Caco-2 (cell line): Measurements from ENCODE around the gene PRELID3B. TPM values are rescaled to one million over a fixed set of nuclear protein-coding genes. Genes with fewer than 3 reads are reported as not detected.
A peak's percentile ranks its signal among the peaks of the same experiment; 100 is the strongest.

Experiments used
- BruUV-seq: library from RNA; stranded (reverse); fragments of 400-500 nt; replicated peaks from 2 replicates; lab custom pipeline; 2021; lab: Mats Ljungman, UMichigan
- CTCF ChIA-PET: fragments of 300-600 bp; sonication (Branson Sonifier 250); formaldehyde crosslinking; loops from one replicate; lab custom pipeline; 2022; ENCODE audit warnings: antibody characterized with exemption; lab: Charles Lee
- POLR2A ChIA-PET: fragments of 300-600 bp; sonication (Branson Sonifier 250); formaldehyde crosslinking; loops from one replicate; lab custom pipeline; 2022; ENCODE audit warnings: antibody characterized with exemption; lab: Charles Lee
- DNase-seq, 2 experiments: peaks; one replicate each; pipeline versions ENCODE4 v3.0.0 to v3.0.0-alpha.2; 2020 to 2022
- H3K27me3 ChIP-seq: replicated peaks from 2 replicates; pipeline ENCODE4 v1.6.0; 2011; ENCODE audit warnings: low read length; ENCODE audit not compliant: control insufficient read depth, insufficient read depth
- H3K36me3 ChIP-seq: 2 replicates; pipeline ENCODE4 v1.5.1; 2011; ENCODE audit warnings: low read length; ENCODE audit not compliant: control insufficient read depth, insufficient read depth
- H3K4me1 ChIP-seq: fragments of 250-450 bp; sonication (Bioruptor Pico); 2 replicates; pipeline ENCODE4 v1.5.1; 2020; ENCODE audit warnings: mild to moderate bottlenecking
- H3K4me3 ChIP-seq: 2 replicates; pipeline ENCODE4 v1.5.1; 2011; ENCODE audit warnings: low read depth, mild to moderate bottlenecking, control low read depth, low read length
- H3K9me3 ChIP-seq: fragments of 250-450 bp; sonication (Bioruptor Pico); 2 replicates; pipeline ENCODE4 v1.5.1; 2020; ENCODE audit warnings: mild to moderate bottlenecking, moderate library complexity
- H3K27ac Mint-ChIP-seq: one replicate; pipeline ENCODE4 v1.8.0; 2022; ENCODE audit warnings: mixed read lengths; ENCODE audit not compliant: unreplicated experiment
- H3K27me3 Mint-ChIP-seq: one replicate; pipeline ENCODE4 v1.8.0; 2022; ENCODE audit warnings: mixed read lengths; ENCODE audit not compliant: insufficient read depth, unreplicated experiment
- H3K36me3 Mint-ChIP-seq: one replicate; pipeline ENCODE4 v1.8.0; 2022; ENCODE audit warnings: mild to moderate bottlenecking, mixed read lengths; ENCODE audit not compliant: insufficient read depth, unreplicated experiment
- H3K4me1 Mint-ChIP-seq: one replicate; pipeline ENCODE4 v1.8.0; 2022; ENCODE audit warnings: low read depth, mixed read lengths; ENCODE audit not compliant: unreplicated experiment
- H3K4me3 Mint-ChIP-seq: one replicate; pipeline ENCODE4 v1.8.0; 2022; ENCODE audit warnings: mild to moderate bottlenecking, moderate library complexity, mixed read lengths; ENCODE audit not compliant: unreplicated experiment
- H3K9me3 Mint-ChIP-seq: one replicate; pipeline ENCODE4 v1.8.0; 2022; ENCODE audit warnings: mixed read lengths; ENCODE audit not compliant: unreplicated experiment
- intact Hi-C: fragments of 100-400 bp; cut with micrococcal nuclease; formaldehyde crosslinking; loops from one replicate; pipeline ENCODE4 v1.10.0; 2022; ENCODE audit not compliant: unreplicated experiment
- total RNA-seq: library from RNA; stranded (reverse); gene quantifications from 2 replicates; pipeline ENCODE4 v1.2.3, GENCODE V29; 2022
- TF ChIP-seq, protein P1 (sequence below), 2 experiments: fragments of 200-600 bp in 1 of 2; IDR thresholded peaks; 1 replicate in 1 of 2; 2 replicates in 1 of 2; pipeline versions ENCODE4 v1.5.1 to v1.8.0; 2011 to 2022; ENCODE audit warnings: antibody characterized with exemption in 1 of 2, control low read depth in 1 of 2, inconsistent platforms in 1 of 2, low read depth in 1 of 2, low read length in 1 of 2, mild to moderate bottlenecking in 1 of 2, moderate library complexity in 1 of 2; ENCODE audit not compliant: insufficient read depth in 1 of 2, severe bottlenecking in 1 of 2, unreplicated experiment in 1 of 2

The PRELID3B gene
- total RNA-seq, 1 experiment from 2014 or later, result 171 TPM

DNA sequence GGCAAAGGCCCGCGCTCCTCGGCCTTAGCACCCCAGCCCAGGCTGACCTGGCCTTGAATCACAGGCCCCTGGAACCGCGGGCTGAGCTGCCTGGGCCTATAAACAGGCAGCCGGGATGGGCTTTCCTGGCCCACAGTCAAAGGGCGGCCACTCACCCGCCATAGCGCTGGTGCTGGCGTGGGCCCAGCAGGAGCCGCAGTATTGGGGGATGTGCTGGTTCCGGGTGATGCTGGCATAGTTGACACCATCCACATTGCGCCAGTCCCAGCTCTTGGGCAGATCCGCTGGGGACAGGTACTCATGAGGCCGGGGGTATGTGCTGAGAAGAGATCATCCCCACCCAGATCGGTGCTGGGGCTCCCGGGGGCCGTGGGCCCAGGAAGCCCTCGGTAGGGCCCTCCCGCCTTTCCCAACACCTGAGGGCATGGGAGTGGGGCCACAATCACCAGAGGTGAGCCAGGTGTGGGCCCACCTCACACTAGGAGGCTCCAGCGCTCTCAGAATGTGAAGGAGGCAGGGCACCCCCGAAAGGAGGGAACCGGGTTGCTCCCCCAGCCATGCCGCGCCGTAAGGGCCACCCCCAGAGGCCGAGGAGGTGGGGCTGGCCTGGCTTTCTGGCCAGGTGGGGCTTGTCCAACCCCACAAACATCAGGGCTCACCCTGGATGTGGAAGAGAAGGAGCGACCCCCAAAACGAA is 36.3 kb downstream of the PRELID3B start:
- POLR2A ChIA-PET, result no interaction called here
- peaks cover 8% of the 10 kb centered on the region for H3K4me1 Mint-ChIP-seq
- no peak for DNase-seq

DNA sequence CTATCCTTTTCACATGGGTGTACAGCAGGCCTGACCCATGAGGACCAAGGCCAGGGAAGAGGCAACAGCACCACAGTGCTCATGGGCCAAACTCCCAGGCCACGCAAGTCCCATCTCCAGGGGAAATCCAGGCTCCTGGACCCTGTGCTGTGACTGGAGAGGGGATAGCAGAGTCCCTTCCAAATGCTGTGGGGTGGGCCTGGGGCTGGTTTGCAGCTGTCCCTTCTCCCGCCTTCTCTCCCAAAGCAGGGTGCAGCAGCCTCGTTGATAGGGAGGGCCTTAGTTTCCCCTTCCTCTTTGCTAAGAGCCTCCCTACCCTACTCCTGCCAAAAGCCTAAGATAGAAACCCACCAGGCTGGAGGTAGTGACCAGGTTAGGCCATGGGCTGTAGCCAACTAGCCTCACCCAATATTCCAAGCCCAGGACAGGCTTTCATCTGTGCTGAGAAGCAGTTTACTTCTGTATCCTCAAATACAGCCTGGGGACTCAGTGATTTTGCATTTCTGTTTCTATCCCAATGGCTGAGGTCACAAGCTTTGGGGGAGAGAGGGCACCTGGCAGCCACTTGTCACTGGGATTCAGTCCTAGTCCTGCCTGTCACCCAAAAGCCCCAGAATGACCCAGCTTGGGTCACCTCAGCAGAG is 36.9 kb downstream of the PRELID3B start:
- BruUV-seq, result TSS peak; percentile 29
- Histone ChIP-seq H3K36me3 (peaks cover 13% of the 10 kb centered on the region), H3K9me3 (no peaks in the 10 kb centered on the region), H3K4me1 (peaks cover 24% of the 10 kb centered on the region), H3K4me3 (peak overlapping the region; percentile 86), H3K27me3 (no peaks in the 10 kb centered on the region)
- POLR2A ChIA-PET, result no interaction called here
- H3K27me3 Mint-ChIP-seq, result no peaks in the 10 kb centered on the region
- H3K36me3 Mint-ChIP-seq, result peaks cover 33% of the 10 kb centered on the region
- TF ChIP-seq, protein P1, sequence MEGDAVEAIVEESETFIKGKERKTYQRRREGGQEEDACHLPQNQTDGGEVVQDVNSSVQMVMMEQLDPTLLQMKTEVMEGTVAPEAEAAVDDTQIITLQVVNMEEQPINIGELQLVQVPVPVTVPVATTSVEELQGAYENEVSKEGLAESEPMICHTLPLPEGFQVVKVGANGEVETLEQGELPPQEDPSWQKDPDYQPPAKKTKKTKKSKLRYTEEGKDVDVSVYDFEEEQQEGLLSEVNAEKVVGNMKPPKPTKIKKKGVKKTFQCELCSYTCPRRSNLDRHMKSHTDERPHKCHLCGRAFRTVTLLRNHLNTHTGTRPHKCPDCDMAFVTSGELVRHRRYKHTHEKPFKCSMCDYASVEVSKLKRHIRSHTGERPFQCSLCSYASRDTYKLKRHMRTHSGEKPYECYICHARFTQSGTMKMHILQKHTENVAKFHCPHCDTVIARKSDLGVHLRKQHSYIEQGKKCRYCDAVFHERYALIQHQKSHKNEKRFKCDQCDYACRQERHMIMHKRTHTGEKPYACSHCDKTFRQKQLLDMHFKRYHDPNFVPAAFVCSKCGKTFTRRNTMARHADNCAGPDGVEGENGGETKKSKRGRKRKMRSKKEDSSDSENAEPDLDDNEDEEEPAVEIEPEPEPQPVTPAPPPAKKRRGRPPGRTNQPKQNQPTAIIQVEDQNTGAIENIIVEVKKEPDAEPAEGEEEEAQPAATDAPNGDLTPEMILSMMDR (IDR thresholded peaks at IDR 0.05; ENCODE audit: insufficient read depth in 1 of 2, low read depth in 1 of 2, low read length in 1 of 2, severe bottlenecking in 1 of 2, unreplicated experiment in 1 of 2), result no peak
- intact Hi-C loops, result no loop called here
- DNase-seq, result peak in 1 of 2 experiments; percentile 37
- peaks cover 8% of the 10 kb centered on the region for H3K4me1 Mint-ChIP-seq
- peak overlapping the region; percentile 74 for H3K4me3 Mint-ChIP-seq
- no peaks in the 10 kb centered on the region for H3K9me3 Mint-ChIP-seq
- peak overlapping the region; percentile 56 for H3K27ac Mint-ChIP-seq
- CTCF ChIA-PET, result no interaction called here

More for the DNA sequence above, 36.3 kb downstream of the PRELID3B start:
- H3K4me3 ChIP-seq, result peak overlapping the region; percentile 86
- peak overlapping the region; percentile 74 for H3K4me3 Mint-ChIP-seq
- H3K36me3 ChIP-seq, result peaks cover 13% of the 10 kb centered on the region
- H3K27me3 ChIP-seq, result no peaks in the 10 kb centered on the region
- CTCF ChIA-PET, result no interaction called here
- H3K27me3 Mint-ChIP-seq, result no peaks in the 10 kb centered on the region
- intact Hi-C loops, result no loop called here
- peaks cover 27% of the 10 kb centered on the region for H3K36me3 Mint-ChIP-seq
- TF ChIP-seq, protein P1 (IDR thresholded peaks at IDR 0.05; ENCODE audit: insufficient read depth in 1 of 2, low read depth in 1 of 2, low read length in 1 of 2, severe bottlenecking in 1 of 2, unreplicated experiment in 1 of 2), result no peak
- peaks cover 24% of the 10 kb centered on the region for H3K4me1 ChIP-seq
- H3K9me3 ChIP-seq, result no peaks in the 10 kb centered on the region
- BruUV-seq, result no TSS peak
- peak overlapping the region; percentile 56 for H3K27ac Mint-ChIP-seq
- H3K9me3 Mint-ChIP-seq, result no peaks in the 10 kb centered on the region

DNA sequence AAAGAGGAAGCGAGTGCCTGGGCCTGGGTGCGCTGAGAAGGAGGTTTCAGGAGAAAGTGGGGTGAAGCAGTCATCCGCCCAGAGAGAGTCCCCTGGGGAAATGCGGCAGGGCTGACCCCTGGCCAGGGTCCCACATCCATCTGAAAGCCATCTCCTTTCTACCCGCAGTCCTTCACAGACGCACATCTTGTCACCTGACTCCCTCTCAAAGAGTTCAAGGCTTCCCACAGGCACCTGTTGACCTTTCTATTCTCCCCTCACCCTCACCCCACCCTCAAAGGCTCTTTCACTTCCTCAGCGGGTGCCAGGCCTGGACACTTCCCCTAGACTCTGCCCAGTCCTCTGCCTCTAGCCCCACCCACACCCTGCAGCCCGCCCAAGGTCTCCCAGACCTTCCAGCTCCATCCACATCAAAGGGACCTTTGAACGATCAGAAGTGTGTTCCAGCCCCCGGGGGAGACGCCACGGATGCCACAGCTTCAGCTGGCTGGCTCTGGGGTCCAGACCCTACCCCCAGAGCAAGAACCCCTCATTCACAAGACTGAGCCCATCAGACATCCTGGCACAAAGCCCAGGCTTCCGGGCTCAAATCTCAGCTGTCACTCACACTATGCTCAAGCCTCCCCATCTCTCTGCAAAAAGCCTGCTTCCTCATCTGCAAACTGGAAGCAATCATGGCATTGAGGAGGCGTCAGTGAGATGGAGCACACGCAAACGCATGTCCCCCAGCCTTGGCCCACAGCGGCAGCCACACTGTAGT is 37.6 kb downstream of the PRELID3B start:
- intact Hi-C loops, result no loop called here
- no peak overlapping the region for H3K4me3 ChIP-seq
- BruUV-seq, result no TSS peak
- POLR2A ChIA-PET, result no interaction called here
- no peaks in the 10 kb centered on the region for H3K27me3 ChIP-seq
- peaks cover 24% of the 10 kb centered on the region for H3K4me1 ChIP-seq
- no peaks in the 10 kb centered on the region for H3K27me3 Mint-ChIP-seq
- H3K9me3 ChIP-seq, result no peaks in the 10 kb centered on the region
- H3K36me3 ChIP-seq, result peaks cover 14% of the 10 kb centered on the region
- DNase-seq, result peak in 1 of 2 experiments; percentile 41
- peaks cover 8% of the 10 kb centered on the region for H3K4me1 Mint-ChIP-seq
- peaks cover 40% of the 10 kb centered on the region for H3K36me3 Mint-ChIP-seq
- H3K27ac Mint-ChIP-seq, result no peak overlapping the region
- TF ChIP-seq, protein P1 (IDR thresholded peaks at IDR 0.05; ENCODE audit: insufficient read depth in 1 of 2, low read depth in 1 of 2, low read length in 1 of 2, severe bottlenecking in 1 of 2, unreplicated experiment in 1 of 2), result no peak
- peak overlapping the region; percentile 74 for H3K4me3 Mint-ChIP-seq
- CTCF ChIA-PET, result no interaction called here
- H3K9me3 Mint-ChIP-seq, result no peaks in the 10 kb centered on the region
